KBM-7 (cell line): ENCODE data around the gene ACVR2B.

ENCODE experiments used
- DNase-seq: peaks from one replicate; pipeline ENCODE4 v3.0.0-alpha.2; 2015
- in situ Hi-C: fragments of 300-500 bp; cut with MboI; formaldehyde crosslinking; loops from 2 replicates; pipeline ENCODE4 v1.14.3; 2020; ENCODE audit warnings: low sequenced_read_pairs, low pct_unique_long_range_greater_than_20kb, mixed read lengths

ACVR2B gene

DNA sequence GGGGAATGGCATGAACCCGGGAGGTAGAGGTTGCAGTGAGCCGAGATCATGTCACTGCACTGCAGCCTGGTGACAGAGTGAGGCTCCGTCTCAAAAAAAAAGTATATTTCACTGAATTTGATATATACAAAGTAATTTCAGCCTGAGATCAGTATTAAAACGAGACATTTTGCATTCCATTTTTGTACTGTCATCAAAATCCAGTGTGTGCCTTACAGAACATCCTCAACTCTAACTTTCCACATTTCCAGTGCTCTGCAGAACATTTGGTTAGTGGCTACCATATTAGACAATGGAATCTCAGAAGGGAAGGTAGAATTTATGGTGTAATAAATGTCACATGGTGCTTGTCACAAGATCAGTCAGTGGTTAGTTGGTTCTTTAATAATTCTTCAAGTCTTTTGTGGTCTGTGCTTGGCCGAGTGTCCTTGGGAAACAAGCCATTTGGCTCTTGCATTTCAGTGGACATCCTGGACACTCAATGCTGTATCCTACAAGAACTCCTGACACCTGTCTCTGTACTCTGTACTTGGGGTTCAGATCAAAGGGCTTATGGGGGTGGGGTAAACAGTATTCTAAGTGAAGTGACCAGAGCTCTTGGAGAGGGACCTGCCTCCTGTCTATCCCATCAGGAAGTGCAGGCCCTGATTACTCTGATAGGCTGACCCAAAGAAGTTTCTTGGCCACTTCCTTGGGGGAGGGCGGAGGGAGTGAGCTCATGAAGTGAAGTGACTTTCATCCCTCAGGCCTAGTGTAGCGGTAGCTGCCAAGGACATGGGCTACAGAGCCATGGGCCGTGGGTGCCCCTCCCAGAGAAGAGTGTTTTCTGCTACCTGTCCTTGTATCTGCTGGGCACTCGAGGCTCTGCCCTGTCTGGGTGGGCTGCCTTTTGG, 3.7 kb downstream of the ACVR2B start:
- no peak for DNase-seq
- in situ Hi-C loops, result no loop called here

DNA sequence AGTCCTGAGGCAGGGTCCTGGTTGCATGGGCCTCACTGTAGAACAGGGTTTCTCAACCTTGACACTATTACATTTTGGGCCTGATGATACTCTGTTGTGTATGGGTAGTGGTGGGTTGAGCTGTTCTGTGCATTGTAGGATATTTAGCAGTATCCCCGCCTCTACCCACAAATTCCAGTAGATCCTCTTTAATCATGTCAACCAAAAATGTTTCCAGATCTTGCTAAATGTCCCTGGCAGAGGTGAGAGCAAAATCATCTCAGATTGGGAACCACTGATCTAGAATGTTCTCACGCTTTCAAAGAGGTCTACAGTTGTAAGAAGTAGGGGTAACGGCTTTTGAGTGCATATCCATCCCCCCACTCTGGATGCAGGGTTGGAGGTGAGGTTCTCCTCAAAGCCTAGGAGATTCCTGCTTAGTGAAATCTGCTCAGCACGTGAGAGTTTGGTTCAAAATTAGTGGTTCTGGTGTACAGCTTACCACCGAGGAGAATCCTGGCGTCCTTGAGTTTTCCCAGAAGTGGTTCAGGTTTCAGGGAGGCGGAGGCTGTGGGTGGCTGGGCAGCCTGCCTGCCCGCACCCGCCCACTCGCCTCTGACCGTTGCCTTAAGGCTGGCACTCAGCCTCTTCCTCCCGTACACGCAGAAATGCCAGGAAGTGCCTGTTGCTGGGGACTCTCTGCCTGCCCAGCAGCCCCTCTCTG, 5.3 kb downstream of the ACVR2B start:
- DNase-seq, result no peak
- in situ Hi-C loops, result no loop called here

DNA sequence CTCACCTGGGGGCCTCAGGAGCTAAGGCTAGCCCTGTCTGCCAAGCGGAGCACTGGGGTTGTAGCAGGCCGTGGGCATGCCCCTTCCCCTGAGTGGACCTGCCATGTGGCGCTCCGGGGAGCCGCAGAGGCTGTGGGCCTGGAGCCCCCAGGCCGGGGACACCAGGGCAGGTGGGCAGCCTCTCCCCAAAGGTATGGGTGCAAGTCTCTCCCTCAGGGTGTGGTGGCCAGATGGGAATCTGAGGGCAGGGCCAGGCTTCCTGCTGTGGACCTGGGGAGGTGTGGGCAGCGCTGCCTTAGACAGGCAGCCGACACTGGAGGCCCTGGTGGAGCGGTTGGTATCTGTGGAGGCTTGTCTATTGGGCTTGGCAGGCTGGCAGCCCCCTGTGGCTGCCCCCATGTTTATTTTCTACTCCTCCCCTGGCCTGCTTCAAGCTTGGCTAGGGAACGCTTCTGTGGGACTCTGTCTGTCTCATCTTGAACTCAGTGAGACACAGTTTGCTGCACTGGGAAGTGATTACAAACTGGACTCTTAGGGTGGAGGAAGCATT, 5.9 kb downstream of the ACVR2B start:
- no peak for DNase-seq
- in situ Hi-C loops, result no loop called here

DNA sequence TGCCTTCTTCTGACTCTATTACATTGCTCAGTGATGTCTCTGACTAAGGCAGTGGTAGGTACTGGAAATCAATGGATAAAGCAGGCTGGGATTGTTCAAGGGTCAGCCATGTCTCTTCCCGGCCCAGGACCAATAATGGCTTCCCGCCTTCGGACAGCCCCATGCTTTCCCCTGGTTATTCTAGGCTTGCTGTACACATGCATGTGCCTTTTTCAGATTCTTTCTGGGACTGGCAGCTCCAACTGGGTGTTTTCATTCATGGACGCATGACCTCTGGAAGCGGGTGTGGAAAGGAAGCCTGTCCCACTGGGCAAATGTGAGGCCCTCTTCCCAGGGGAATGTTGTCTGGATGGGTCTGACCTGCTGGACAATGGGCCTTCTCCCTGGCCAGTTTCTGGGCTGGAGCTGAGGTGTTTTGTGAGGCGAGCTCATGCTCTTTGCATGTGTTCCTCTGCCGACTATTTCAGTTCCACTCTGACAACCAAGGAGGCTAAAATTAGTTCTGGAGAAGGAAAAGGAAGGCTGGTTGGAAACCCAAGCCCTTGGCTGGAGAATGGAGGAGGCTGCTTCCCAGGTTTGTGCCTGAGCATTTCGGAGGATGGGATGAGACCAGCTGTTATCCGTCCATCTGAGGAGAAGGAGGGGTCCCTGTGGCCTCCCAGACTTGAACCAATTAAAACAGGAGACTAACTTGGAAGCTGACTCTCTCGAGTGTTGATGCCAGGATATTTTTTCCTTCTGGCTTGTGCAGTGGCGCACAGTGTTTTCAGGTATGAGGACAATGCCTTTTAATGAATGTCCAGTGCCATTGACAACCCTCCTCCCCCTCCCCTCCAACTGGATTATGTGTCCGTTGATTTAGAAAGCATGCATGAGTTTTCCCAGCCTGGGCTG, 6.9 kb downstream of the ACVR2B start:
- in situ Hi-C loops, result no loop called here

DNA sequence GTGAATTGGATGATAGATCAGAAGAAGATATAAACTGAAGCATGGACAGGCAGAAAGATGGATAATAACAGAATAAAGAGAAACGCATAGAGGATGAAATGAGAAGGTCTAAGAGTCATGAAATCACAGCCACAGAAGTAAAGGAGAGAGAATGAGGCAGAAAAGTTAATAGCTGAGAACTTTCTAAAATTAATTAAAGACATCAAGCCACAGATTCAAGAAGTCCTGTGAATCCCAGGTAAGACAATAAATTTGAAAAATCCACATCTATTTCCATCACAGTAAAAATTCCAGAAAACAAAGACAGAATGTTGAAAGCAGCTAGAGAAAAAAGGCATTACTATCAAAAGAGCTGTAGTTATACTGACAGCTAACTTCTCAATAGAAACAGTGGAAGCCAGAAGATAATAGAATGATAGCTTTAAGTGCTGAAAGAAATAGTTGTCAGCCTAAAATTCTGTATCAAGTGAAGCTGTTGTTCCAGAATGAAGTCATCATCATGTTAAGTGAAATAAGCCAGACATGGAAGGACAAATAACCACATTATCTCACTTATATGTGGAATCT, 12.0 kb downstream of the ACVR2B start:
- in situ Hi-C loops, result no loop called here
- no peak for DNase-seq

More for the DNA sequence above, 6.9 kb downstream of the ACVR2B start:
- DNase-seq, result no peak

DNA sequence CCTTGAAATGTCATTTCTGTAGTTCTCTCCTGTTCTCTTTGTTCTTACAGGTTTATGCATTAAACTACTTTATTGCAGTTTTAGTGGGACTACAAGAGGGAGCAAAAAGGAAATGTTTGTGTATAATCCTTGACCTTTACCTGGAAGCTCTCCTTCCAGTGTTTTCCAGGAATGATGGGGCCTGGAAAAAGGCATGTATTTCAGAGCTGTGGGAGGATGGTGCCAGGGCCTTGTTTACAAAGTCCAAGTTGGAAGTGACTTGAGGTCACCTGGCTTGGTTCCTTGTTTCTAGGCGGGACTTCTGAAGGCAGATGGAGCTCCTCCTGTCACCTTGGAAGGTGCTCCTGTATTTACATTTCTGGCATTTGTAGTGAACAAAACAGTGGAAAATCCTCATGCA, 15.1 kb downstream of the ACVR2B start:
- in situ Hi-C loops, result no loop called here
- DNase-seq, result no peak

DNA sequence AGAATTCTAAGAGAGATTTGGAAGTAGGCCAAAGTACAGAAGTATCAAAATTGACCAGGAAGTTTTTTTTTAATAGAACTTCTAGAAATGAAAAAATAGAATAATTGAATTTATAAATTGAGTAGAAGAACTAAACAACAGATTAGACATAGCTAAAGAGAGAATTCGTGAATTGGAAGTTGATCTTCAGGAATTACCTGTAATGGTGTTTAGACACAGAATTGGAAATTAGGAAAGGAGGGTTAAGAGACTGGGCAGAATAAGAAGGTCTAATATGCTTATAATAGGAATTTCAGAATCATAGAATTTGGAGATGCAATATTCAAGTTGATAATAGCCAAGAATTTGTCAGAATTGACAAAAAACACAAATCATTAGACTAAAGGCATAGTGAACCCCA, 16.2 kb downstream of the ACVR2B start:
- no peak for DNase-seq
- in situ Hi-C loops, result no loop called here

DNA sequence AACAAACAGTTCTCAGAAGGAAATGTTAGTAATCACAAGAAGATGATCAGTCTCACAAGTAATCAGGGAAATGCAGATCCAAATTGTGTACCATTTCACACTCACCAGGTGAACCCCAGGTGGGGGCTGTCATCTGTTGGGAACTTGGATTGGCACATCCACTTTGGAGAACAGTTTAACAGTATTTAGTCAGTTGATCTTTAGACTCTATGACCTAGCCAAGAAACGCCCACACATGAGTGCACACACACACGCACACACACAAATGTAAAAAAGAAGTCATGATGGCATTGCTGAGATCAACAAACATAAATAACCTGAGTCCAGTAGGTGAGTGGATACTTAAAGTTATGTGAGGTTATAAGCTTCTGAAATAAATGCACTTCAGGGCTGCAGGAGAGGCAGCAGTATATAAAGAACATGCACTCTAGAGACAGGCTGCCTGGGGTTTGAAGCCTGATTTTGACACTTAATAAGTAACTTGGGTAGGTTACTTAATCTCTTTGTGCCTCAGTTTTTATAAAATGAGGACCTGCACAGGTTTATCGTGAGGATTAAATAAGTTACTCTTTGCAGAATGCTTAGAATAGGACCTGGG, 17.7 kb downstream of the ACVR2B start:
- no peak for DNase-seq
- in situ Hi-C loops, result no loop called here

DNA sequence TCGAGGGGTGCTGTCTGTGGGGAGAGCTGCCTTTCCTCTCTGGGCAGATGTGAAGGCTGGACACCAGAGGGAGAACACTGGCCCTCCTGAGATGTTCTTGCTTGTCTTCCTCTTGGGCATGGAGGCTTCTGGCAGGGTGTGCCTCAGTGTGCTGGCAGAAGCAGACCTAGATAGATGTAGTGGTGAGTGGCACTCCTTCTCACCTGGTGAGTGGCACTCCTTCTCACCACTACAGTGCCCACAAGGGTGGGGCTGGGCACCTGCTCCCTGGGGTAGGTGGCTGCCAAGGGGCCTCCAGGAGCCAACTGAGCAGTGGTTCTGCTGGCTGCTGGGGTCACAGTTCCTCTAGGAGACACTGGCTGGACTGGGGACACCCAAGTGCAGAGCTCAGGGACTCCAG, 18.7 kb downstream of the ACVR2B start:
- in situ Hi-C loops, result no loop called here

DNA sequence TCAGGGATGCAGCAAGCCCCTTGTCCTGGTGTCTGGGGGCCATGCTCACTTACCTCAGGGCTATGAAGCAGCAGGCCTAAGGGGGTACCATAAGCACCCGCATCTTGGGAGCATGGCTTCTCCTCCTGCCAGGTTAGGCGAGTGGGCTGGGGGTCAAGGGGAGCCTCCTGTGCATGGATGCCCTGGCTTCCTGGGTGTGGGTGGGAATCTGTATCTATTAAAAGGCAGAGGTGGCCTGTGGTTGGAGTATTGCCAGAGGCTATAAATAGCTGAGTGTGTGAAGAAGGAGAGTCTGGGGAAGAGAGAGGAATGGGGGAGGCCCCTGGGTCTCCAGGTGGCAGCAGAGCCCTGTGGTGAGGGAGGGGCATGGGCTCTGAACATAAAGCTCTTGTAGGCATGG, 19.5 kb downstream of the ACVR2B start:
- in situ Hi-C loops, result no loop called here
- no peak for DNase-seq

More for the DNA sequence above, 18.7 kb downstream of the ACVR2B start:
- DNase-seq, result no peak

DNA sequence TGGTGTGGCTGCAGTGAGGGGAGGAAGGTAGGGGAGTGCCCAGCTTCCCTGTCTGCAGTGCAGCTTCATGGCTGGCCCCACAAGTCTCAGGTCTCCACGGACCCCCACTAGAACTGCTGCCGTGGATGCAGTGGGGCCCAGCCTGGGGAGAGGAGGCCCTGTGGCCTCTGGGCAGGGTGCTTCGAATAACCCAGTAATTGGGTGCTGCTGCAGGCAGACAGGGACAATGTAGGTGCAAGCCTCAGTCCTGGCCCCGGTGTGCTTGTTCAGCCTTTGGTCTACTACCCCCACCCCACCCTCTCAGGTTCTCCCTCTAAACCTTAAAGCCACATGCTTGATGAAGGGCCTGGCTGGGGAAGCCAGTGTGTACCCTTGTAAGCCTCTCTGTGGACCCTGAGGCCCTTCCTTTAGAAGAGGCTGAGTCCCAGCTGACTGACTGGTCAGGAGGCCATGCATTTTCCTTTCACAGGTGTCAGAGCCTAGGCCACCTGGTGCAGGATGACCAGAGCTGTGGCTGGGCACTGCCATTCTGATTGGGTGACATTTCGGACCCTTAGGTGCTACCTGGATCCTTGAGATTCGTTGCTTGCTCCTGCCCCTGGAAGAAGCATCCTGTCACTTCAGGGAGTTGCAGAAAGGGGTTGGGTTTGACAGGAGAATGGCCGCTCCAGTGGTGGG, 21.4 kb downstream of the ACVR2B start:
- no peak for DNase-seq
- in situ Hi-C loops, result loop anchor here (25.0 kb wide), 1 partner anchor 338 kb away; the partner anchor contains the start of genes ACAA1 and MYD88

DNA sequence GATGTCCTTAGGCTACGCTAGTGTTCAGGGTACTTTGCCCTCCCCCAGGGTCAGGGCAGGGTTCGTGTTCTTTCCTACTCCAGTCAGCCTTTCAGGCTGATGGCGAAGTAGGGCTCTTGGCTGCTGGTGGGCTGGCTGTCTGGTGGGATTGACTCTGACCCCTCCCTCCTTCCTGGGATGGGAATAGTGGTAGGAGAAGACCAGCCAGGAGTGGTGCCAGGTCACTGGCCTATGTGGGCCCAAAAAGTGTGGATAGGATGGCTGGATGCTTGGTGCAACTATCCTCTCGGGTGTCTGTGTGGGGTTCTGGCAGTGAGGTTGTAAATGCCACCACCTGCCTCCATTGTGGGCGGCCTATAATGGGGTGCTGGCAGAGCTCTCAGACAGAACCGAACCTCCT, 22.0 kb downstream of the ACVR2B start:
- in situ Hi-C loops, result loop anchor here (25.0 kb wide), 1 partner anchor 338 kb away; the partner anchor contains the start of genes ACAA1 and MYD88
- DNase-seq, result no peak

DNA sequence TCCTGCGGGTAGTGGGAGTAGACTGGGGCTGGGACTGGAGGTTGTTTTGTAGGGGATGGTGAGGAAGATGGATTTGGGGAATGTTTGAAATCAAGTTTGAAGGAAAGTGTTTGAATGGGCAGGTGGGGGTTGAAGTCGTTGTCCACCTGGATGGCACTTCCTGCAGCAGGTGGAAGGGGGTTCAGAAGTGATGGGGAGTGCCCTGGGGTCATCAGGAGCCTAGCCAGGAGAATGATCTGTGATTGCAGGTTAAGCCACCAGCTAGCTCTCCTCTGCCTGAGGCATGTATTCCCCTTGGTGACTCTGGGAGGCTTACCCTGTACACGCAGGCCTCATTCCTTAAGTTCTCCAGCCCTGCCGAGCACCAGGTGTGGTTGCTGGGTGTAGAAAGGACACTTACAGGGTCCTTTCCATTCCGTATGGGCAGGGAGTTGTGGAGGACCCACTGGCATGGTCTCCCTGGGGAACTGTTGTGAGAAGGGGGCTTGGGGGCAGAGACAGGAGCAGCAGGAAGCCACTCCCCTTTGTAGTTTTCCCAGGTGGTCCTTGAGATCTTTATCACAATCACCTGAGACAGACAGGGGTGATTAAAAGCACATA, 22.6 kb downstream of the ACVR2B start:
- no peak for DNase-seq
- in situ Hi-C loops, result loop anchor here (25.0 kb wide), 1 partner anchor 339 kb away; the partner anchor contains the start of genes ACAA1 and MYD88

DNA sequence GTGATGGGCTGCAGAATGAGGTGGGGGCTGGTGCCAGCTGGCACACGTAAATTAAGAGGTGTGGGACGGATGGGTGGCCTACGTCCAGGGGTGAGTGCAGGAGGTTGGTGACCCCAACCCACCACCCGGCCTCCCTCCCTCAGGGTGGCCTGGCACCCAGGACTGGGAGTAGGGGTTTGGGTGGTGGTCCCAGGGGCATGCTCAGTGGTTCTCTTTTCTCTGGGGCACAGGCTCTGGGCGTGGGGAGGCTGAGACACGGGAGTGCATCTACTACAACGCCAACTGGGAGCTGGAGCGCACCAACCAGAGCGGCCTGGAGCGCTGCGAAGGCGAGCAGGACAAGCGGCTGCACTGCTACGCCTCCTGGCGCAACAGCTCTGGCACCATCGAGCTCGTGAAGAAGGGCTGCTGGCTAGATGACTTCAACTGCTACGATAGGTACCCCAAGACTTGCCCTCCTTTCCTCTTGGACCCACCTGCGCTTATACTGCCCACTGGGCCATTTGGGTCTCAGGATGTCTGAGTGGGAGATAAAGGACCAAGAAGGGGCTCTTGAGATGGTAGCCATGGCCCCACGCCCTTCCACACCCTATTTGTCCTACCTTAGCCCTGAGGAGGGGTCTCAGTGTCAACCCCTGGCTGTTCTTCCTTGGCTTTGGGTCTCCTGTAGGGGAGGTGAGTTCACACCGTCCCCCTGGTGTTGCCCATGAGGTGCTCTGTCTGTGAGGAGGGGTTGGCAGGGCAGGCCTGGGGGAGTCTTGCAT, 23.5 kb downstream of the ACVR2B start:
- in situ Hi-C loops, result loop anchor here (25.0 kb wide), 1 partner anchor 340 kb away; the partner anchor contains the start of genes ACAA1 and MYD88

DNA sequence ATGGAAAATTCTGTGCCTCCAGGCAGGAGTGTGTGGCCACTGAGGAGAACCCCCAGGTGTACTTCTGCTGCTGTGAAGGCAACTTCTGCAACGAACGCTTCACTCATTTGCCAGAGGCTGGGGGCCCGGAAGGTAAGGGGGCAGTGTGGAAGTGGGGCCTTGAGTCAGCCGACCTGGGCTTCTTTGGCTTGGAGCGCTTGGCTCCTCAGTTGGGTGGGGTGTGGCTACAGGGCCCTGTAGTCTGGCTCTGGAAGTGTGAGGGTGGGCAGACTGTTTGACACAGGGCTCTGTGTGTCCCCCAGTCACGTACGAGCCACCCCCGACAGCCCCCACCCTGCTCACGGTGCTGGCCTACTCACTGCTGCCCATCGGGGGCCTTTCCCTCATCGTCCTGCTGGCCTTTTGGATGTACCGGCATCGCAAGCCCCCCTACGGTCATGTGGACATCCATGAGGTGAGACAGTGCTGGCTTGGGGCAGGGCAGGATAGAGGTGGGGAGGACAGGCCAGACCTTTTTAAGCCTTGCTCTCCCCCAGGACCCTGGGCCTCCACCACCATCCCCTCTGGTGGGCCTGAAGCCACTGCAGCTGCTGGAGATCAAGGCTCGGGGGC, 24.3 kb downstream of the ACVR2B start:
- DNase-seq, result no peak
- in situ Hi-C loops, result loop anchor here (25.0 kb wide), 1 partner anchor 341 kb away; the partner anchor contains the start of genes ACAA1 and MYD88

More for the DNA sequence above, 23.5 kb downstream of the ACVR2B start:
- no peak for DNase-seq

DNA sequence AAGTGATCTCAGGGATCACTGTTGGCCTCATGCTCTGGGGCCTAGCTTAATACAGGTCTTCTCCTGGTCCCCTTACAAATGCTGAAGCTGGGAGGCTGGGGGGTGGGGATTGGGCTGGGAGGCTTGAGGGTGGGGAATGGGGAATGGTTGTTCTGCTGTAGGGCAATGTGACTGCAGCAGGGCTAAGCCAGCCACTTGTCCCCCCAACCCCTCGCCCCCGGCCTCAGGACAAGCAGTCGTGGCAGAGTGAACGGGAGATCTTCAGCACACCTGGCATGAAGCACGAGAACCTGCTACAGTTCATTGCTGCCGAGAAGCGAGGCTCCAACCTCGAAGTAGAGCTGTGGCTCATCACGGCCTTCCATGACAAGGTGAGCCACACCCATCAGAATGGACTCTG, 25.2 kb downstream of the ACVR2B start:
- in situ Hi-C loops, result loop anchor here (25.0 kb wide), 1 partner anchor 342 kb away; the partner anchor contains the start of genes ACAA1 and MYD88
- no peak for DNase-seq
